GM19397 (cell line): ENCODE results near the gene ATP2B2.

Experiments used
- ATAC-seq: cut with Tn5 transposase; IDR thresholded peaks from one replicate; pipeline ENCODE4 v1.9.1; 2021; ENCODE audit warnings: mild to moderate bottlenecking, moderate library complexity; ENCODE audit not compliant: unreplicated experiment

The ATP2B2 gene

GRCh38 chr3:10511809-10512494 is 6.6 kb upstream of the ATP2B2 start:
- no peak for ATAC-seq

DNA sequence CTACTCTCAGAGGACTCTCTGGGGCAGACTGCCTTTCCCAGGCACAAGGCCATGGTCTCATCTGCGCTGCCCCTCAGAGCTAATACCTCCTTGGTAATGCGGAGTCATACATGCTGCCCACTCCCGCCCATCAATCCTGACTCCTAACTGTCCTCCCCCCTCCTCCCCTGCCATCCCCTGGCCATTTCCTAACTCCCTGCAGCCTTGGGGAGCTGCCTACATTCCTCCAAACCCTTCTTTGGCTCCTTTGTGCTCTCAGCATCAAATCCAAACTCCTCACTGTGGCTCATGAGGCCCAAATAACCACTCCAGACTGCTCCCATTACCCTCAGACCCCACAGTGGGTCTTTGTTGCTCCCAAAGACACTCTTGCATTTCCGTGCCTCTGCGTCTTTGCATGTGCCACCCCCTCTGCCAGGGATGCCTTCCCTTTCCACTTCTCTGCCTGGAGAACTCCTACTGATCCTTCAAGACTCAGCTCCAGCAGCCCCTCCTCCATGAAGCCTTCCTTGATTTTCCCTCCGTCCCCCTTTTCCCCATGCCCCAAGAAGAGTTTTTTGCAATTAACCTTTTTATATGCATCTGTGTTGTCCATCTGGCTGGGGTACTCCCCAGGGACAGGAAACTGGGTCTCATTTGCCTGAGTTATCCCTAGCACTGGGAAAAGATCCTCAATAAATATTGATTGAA is 5.5 kb upstream of the ATP2B2 start:
- ATAC-seq: no peak

- no peak for ATAC-seq
Measured at GRCh38 chr3:10510086-10510742, 4.8 kb upstream of the ATP2B2 start.

DNA sequence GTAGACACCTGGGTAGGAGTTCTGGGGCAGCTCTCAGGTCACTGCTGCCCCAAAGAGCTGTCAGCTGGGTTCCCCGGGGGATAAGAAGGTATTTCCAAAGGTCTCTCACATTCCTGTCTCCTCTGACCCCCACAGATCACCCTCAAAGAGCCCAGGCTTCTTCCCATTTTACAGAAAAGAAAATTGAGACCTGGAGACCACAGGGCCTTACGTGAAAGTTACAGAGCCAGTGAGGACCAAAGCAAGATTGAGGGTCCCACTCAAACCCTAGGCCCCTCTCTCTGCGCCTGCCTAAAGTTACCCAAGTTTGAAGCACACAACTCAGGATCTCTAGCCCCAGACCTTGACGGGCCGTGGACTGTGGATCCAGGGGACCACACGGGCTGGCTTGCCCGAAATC is 3.9 kb upstream of the ATP2B2 start:
- ATAC-seq: no peak

GRCh38 chr3:10508619-10509260 is 3.4 kb upstream of the ATP2B2 start:
- ATAC-seq: no peak

DNA sequence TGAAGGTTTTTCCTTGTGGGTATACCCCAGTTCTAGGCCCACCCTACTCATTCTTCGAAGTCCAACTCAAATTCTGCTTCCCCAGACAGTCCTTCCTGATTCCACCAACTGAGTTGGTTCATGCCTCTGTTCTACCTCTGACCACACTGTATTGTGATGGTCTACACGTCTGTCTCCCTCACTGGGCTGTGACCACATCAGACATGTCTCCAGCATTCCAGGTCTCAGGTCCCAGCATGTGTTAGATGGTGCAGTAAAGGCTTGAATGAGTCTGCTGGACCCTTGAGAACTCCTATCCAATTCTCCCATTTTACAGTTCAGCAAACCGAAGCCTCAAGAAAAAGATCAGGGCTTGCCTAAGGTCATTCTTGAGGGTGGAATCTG is 2.8 kb upstream of the ATP2B2 start:
- no peak for ATAC-seq

GRCh38 chr3:10507331-10507730 is 1.9 kb upstream of the ATP2B2 start:
- no peak for ATAC-seq

- no peak for ATAC-seq
Measured at GRCh38 chr3:10506696-10507095, 1.3 kb upstream of the ATP2B2 start.

DNA sequence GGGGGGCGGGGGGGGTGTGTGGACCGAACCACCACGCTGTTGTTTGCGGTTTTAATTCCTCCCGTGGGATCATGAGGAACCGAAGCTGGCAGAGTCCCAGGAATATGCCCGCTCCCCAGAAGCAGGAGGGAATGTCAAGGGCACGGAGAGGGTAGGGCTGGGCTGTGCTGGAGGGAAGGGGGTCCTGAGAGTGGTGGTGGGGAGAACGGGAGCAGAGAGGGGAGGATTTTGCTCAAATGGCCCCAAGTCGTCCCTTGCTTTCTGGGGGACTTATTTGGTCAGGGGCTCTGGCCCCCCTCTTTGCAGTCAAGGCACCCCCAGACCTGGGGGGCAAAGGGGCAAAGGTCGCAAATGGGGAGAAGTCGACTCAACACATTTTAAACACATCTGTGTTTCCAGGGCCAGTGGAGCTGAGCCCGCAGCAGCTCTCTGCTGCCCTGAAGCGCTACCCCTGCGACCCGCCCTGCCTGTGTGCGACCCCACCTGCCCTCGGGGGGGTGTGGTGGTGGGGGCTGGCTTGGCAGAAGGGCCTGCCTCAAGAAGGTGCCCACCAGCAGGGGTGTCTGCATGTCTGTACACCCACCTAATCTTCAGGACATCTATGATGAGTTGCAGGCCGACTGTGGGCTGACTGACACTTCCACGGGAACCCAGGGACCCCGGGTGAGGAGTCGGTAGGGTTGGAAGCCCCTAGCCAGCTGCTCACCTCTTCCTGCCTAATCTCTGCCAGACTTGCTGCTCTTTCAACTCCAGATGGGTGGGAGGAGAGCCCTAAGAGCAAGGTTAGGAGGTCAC is 602 bp upstream of the ATP2B2 start:
- ATAC-seq: no peak

GRCh38 chr3:10504171-10505049 is 976 bp downstream of the ATP2B2 start:
- ATAC-seq: no peak

- ATAC-seq: no peak
Measured at GRCh38 chr3:10503217-10503796, 2.1 kb downstream of the ATP2B2 start.

GRCh38 chr3:10502185-10502880 is 3.1 kb downstream of the ATP2B2 start:
- ATAC-seq: no peak

DNA sequence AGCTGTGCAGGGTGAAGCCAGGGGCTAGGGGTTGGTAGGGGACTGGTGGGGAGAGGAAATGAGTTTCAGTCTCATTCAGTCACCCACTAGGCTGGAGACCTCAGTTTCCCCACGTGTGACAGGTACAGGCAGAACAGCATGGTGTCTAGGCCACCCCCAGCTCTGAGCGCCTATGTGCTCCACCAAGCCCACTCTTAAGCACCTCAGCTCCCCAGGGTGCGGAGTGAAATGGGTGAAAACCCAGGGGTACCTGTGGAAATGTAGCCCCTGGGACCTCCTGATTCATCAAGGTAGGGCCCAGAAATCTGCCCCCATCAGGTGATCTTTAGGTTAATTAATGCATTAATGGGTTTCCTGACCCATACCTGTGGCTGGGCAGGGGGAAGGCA is 3.7 kb downstream of the ATP2B2 start:
- no peak for ATAC-seq

- ATAC-seq: no peak
Measured at GRCh38 chr3:10500717-10501663, 4.4 kb downstream of the ATP2B2 start.

DNA sequence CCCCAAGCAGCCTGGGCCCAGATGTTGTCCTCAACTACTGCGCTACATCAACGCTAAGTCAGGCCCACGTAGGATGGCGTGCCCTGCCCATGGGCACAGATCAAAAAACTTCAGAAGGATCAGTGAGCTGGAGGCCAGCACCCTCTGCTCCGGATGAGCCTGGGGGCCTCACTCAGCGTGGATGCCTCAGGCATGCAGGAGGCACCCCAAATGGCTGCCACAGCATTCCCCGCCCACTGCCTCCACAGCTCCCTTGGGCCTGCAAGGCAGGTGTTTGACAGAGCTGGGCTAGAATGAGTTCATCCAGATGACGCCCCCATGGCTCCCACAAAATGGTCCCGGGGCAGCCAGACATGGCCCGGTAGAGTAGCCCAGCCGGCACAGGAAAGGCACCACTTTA is 7.1 kb downstream of the ATP2B2 start:
- no peak for ATAC-seq

- ATAC-seq: no peak
Measured at GRCh38 chr3:10497439-10497838, 7.9 kb downstream of the ATP2B2 start.

GRCh38 chr3:10496121-10496863 is 9.1 kb downstream of the ATP2B2 start:
- no peak for ATAC-seq
